A549 (cell line): ENCODE results near the gene ZDHHC16.

Experiments
- CTCF ChIP-seq: fragments of >200 bp; sonication (Bioruptor Twin); formaldehyde crosslinking; IDR thresholded peaks from 3 replicates; pipeline ENCODE4 v1.5.1; 2016
- HDAC2 ChIP-seq: fragments of 200-600 bp; sonication (generic); IDR thresholded peaks from 2 replicates; pipeline ENCODE4 v1.6.1; 2016
- KDM1A ChIP-seq: fragments of 200-600 bp; sonication (generic); IDR thresholded peaks from 2 replicates; pipeline ENCODE4 v1.6.1; 2016; ENCODE audit warnings: low read depth, mild to moderate bottlenecking
- POLR2A ChIP-seq: IDR thresholded peaks from 2 replicates; pipeline ENCODE4 v1.6.1; 2012; ENCODE audit warnings: mild to moderate bottlenecking, low read length
- RCOR1 ChIP-seq: fragments of 150-350 bp; IDR thresholded peaks from 2 replicates; pipeline ENCODE4 v1.6.1; 2014; ENCODE audit warnings: antibody characterized with exemption, low read length, low read depth
- REST ChIP-seq: fragments of 200-600 bp; sonication (generic); IDR thresholded peaks from 2 replicates; pipeline ENCODE4 v1.6.1; 2016; ENCODE audit warnings: antibody characterized with exemption, mild to moderate bottlenecking, moderate library complexity
- RFX5 ChIP-seq: fragments of 450-650 bp; IDR thresholded peaks from 2 replicates; pipeline ENCODE4 v1.7.1; 2014; ENCODE audit warnings: antibody characterized with exemption, mild to moderate bottlenecking, moderate library complexity
- TF ChIP-seq, protein P1 (sequence below): fragments of 450-650 bp; IDR thresholded peaks from 2 replicates; pipeline ENCODE4 v1.6.1; 2014; ENCODE audit warnings: antibody characterized with exemption

GRCh38 chr10:97485647-97486281 is 39.8 kb downstream of the ZDHHC16 start:
- TF ChIP-seq CTCF, result no peak
- TF ChIP-seq POLR2A, result no peak
- no peak for TF ChIP-seq RFX5
- no peak for TF ChIP-seq RCOR1
- TF ChIP-seq HDAC2, result no peak
- TF ChIP-seq, protein P1, sequence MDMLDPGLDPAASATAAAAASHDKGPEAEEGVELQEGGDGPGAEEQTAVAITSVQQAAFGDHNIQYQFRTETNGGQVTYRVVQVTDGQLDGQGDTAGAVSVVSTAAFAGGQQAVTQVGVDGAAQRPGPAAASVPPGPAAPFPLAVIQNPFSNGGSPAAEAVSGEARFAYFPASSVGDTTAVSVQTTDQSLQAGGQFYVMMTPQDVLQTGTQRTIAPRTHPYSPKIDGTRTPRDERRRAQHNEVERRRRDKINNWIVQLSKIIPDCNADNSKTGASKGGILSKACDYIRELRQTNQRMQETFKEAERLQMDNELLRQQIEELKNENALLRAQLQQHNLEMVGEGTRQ, result no peak
- TF ChIP-seq KDM1A, result no peak
- TF ChIP-seq REST, result no peak
